KG1 (cell line): ENCODE results near the gene DUSP8.
A peak's percentile ranks its signal among the peaks of the same experiment; 100 is the strongest.

Experiments
- DNase-seq: peaks from one replicate; lab custom pipeline; 2025; lab: John Stamatoyannopoulos, UW

The DUSP8 gene

DNA sequence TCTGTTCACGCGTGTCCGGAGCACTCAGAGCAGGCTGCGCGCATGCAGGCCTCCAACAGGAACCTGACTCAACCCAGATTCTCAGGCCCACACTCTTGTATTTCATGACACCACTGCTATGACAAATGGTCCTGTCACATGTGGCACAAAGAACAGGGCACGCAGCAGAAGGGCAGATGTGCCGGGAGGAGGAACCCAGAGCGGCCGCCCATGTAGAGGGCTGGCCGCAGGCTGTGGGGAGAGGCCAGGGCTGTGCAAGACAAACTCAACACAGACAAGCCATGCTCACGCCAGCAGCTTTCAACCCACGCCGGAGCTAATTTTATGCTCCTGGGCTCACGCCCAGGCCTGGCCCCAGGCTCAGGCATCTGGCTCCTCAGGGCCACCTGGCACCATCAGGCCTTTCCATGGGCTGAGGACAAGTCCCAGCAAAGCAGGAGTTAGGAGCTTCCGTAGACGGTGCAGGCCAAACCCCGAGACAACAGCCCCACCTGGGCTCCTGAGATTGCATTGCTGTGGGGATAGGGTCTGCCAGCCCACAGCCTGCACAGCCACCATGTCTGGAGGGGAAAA is 40.0 kb downstream of the DUSP8 start:
- no peak for DNase-seq

GRCh38 chr11:1531449-1532013 is 40.5 kb downstream of the DUSP8 start:
- no peak for DNase-seq

GRCh38 chr11:1530686-1531448 is 41.2 kb downstream of the DUSP8 start:
- DNase-seq = no peak

DNA sequence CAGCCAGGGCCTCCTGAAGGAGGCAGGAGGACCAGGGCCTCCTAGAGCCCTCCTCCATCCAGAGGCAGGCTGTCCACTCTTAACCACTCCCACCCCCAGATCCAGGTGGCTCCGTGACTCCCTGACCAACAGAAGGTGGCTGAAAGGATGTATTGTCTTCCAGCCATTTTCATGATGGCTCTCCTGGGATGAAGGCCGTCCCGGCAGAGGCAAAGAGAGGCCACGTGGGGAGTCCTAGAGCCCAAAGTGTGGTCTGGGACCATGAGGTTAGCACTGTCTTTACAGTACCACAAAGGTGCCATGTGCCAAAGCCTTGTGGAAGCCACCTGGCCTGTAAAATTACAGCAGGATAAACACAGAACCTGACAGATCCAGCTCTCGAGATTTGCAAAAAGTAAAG is 42.3 kb downstream of the DUSP8 start:
- DNase-seq = no peak

DNA sequence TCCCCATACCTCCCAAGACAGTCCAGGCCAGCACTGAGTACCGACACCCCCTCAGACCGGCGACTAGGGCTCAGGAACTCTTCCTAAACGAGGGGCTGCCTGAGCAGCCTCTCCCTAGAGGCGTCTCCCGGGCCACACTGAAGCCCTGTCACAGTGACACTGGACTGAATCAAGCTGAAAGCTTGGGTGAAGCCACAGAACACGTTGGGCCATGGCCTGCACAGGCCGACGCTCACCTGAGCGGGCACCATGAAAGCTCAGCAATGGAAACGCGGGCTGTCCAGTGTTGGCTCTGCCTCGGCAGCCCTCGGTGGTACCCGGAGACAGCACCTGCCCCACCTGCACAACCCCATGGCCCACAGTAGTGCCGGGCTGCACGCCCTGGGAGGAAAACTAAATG is 42.8 kb downstream of the DUSP8 start:
- DNase-seq = no peak

DNA sequence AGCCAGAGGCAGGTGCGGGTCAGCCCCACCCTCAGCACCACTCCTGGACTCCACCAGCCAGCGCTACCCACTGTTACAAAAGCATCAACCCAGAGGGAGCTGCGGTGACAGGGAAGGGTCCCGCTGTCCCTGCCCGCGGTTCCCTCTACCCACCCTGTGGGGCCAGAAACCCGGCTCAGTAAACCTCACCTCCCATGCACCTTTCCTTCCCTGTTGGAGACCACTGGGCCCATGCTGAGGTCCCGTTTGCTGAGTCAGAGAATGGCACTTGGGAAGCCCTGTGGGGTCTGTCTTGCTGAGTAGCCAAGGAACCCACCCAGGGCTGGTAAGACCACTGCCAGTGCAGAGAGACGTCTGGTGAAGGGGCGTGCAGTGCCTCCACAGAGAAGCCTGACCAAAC is 43.4 kb downstream of the DUSP8 start:
- no peak for DNase-seq

- no peak for DNase-seq
These were observed 45.3 kb downstream of the DUSP8 start for GRCh38 chr11:1526785-1527184.

- DNase-seq = no peak
These were observed 48.3 kb downstream of the DUSP8 start for GRCh38 chr11:1523779-1524178.

DNA sequence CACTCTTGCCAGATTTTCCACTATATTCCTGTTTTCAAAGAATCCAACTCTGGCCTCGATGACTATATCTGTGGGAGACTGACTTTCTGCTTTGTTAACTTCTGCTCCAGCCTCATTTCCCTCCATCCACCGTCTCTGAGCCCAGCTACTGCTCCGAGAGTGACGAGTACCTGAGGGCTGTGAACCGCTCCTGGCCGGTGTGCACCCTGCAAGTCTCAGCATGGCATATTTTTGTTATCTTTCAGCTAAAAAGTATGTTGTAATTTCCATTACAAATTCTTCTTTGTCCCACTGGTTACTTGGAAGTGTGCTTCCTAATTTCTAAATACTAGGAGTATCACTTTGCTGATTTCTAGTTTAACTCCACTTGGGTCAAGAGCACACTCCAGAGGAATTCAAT is 49.0 kb downstream of the DUSP8 start:
- DNase-seq = no peak

DNA sequence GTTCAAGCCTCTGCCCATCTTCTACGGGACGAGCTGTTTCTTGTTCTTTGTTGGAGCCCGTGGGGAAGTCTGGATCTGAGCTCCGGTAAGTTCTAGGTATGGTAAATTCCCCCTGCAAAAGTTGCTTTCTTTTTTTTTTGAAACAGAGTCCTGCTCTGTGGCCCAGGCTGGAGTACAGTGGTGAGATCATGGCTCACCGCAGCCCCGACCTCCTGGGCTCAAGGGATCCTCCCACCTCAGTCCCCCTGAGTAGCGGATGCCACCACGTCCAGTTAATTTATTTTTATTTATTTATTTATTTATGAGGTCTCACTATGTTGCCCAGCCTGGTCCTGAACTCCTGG is 50.0 kb downstream of the DUSP8 start:
- no peak for DNase-seq

DNA sequence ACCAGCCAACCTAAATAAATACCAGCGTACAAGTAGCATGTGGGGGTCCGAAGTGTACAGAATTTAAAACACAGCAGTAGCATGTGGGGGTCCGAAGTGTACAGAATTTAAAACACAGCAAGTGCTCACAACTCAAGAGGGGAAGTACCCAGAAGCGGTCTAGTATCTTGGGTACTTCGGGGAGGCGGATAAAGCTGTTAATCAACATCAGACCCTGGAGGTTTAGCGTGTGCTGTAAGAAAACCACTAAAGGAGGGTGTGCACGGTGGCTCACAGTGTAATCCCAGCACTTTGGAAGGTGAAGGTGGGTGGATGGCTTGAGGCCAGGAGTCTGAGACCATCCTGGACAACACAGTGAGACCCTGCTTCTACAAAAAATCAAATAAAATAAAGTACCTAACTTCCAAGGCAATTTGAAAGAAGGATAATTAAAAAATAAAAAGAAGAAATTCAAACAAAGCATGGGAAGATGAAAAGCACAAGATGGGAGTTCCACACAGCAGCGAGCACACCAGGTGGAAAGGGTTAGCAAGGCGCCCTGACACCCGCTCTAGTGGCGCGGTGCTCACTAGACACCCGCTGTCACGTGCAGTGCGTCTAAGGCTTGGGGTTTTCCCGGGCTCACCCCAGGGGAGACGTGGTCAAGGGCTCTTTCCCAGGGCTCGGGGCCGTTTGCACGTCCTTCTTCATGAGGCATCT is 50.5 kb downstream of the DUSP8 start:
- DNase-seq = no peak

- DNase-seq = no peak
These were observed 51.3 kb downstream of the DUSP8 start for GRCh38 chr11:1520663-1521267.

- no peak for DNase-seq
These were observed 51.8 kb downstream of the DUSP8 start for GRCh38 chr11:1520209-1520662.

DNA sequence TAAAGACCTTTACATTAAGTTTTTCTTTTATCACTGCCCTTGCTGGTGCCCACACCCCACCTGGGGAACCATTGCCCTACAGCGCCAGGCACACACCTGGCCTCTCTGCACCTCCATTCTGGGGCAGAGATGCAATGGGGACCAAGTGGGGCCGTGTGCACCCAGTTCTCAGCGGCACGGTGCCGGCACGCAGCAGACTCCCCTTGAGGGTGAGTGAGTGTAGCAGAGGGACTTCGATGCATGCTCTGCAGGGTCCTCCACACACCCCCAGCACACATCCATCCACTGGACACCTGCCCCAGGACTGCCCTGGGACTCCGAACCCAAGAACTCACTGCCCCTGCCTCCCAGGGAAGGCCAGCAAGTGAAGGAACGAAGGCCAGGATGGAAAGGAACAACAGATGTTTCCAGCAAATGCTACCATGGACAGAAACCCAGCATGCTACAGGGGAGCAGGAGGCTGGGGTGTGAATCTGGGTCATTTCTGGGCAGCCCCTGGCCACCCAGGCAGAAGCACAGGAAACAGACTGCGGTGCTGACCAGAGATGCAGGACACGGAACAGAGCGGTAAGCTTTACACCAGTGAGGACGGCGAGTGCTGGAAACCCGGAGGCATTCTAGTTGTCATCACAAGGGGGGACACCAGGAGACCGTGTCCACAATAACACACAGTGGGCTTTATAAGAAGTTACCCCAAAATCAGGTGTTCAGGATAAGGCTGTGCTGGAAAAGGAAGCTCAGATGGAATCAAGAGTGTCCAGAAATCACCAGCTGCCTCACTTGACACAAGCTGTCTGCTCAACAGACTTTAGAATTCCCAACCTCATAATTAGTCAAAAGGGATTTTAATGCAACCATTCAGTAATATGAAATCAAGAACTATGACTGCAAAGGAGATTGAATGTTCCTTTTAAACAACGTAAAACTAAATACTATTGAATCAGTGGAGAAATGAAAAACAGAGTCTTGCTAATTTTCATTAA is 52.8 kb downstream of the DUSP8 start:
- no peak for DNase-seq

GRCh38 chr11:1518301-1518700 is 53.8 kb downstream of the DUSP8 start:
- no peak for DNase-seq

DNA sequence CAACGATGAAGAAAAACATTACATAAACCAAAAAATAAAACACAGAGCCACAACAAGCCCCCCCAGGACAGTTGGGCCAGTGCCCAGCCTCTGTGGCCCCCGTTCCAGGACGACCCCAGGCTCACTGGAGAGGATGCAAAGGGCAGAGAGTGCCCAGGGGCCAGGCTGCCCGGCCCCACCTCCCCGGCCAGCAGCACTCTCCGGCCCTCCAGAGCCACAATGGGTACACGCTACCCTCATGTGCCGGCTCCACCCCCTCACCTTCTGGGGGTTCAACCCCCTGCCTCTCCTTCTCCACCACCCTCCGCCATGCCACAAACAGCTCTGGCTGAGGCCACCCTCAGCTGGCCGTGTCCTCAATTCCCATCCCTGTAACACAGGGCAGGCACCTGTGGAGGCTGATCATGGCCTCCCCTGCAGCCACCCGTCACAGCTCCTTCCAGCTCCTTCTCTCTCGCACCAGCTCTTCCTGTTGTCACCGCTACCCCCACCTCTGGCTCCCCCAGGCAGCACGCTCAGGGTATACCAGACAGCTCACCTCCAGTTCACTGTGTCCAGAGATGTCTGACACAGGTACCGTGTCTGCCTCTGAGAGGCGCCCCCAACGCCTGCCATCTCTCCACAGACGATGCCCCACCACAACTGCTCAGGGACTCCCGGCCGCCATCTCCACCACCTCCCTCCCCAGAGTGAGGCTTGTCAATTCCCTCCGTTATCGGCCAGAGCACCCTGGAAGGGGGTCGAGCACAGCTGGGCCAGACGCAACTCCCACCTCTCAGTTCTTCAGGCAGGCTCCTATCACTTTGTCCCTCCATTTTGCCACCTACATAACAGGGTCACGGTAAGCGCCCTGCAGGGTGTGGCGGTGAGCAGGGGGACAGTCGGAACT is 54.7 kb downstream of the DUSP8 start:
- no peak for DNase-seq

GRCh38 chr11:1516273-1517067 is 55.6 kb downstream of the DUSP8 start:
- no peak for DNase-seq

- peak; percentile 3 for DNase-seq
These were observed 56.7 kb downstream of the DUSP8 start for GRCh38 chr11:1515082-1516060.
